Endothelial cell of umbilical vein (primary cell): ENCODE measurements around the gene EXD3. TPM values are rescaled to one million over a fixed set of nuclear protein-coding genes. Genes with fewer than 3 reads are reported as not detected.

Experiments
- BruUV-seq: library from RNA; stranded (reverse); fragments of 400-500 nt; replicated peaks from 2 replicates; lab custom pipeline; 2021; lab: Mats Ljungman, UMichigan
- CTCF ChIA-PET: fragments of 300-600, 350-600 bp; sonication (Branson Sonifier 250); formaldehyde crosslinking; loops from one replicate; lab custom pipeline; 2021; ENCODE audit warnings: antibody characterized with exemption, inconsistent platforms; lab: Charles Lee
- POLR2A ChIA-PET: fragments of 300-600, 350-600 bp; sonication (Branson Sonifier 250); formaldehyde crosslinking; loops from one replicate; lab custom pipeline; 2021; ENCODE audit warnings: antibody characterized with exemption, inconsistent platforms; lab: Charles Lee
- DNase-seq: peaks from one replicate; pipeline ENCODE4 v3.0.0-alpha.2; 2011; ENCODE audit warnings: low read depth, low spot score
- FAIRE-seq: peaks from 2 replicates; lab custom pipeline; 2011; peaks lifted over from hg19 to GRCh38; lab: Jason Lieb, UNC
- H2AFZ ChIP-seq: 2 replicates; pipeline ENCODE4 v1.6.0; 2012; ENCODE audit warnings: low read depth, low read length, control low read depth, inconsistent platforms
- H3K27ac ChIP-seq: 2 replicates; pipeline ENCODE4 v1.5.1; 2011; ENCODE audit warnings: low read depth, mild to moderate bottlenecking, control low read depth, low read length, moderate library complexity; ENCODE audit not compliant: insufficient read depth
- H3K27me3 ChIP-seq, 2 experiments: 2 replicates each; pipeline versions ENCODE4 v1.6.0 to v1.6.1; 2011; ENCODE audit warnings: low read length in 2 of 2, mixed read lengths in 1 of 2; ENCODE audit not compliant: control insufficient read depth in 2 of 2, insufficient read depth in 2 of 2
- H3K36me3 ChIP-seq, 2 experiments: 2 replicates in 1 of 2; 3 replicates in 1 of 2; pipeline ENCODE4 v1.5.1; 2011; ENCODE audit warnings: low read length in 2 of 2, mild to moderate bottlenecking in 1 of 2, moderate library complexity in 1 of 2; ENCODE audit not compliant: control insufficient read depth in 2 of 2, insufficient read depth in 2 of 2; ENCODE audit errors: extremely low read depth in 1 of 2
- H3K4me1 ChIP-seq: 3 replicates; pipeline ENCODE4 v1.5.1; 2011; ENCODE audit warnings: mild to moderate bottlenecking, low read length; ENCODE audit not compliant: control insufficient read depth, insufficient read depth; ENCODE audit errors: extremely low read depth
- H3K4me2 ChIP-seq: 2 replicates; pipeline ENCODE4 v1.6.1; 2011; ENCODE audit warnings: low read length, control low read depth, mixed read lengths; ENCODE audit not compliant: insufficient read depth
- H3K4me3 ChIP-seq, 3 experiments: fragments of 200-600 bp in 1 of 3; sonication (generic), shearing (Covaris generic) in 1 of 3; replicated peaks in 1 of 3; 2 replicates each; pipeline ENCODE4 v1.5.1; 2011 to 2016; ENCODE audit warnings: control low read depth in 3 of 3, low read length in 3 of 3, mild to moderate bottlenecking in 2 of 3, inconsistent platforms in 1 of 3, low read depth in 1 of 3, moderate library complexity in 1 of 3; ENCODE audit not compliant: insufficient read depth in 1 of 3
- H3K79me2 ChIP-seq: 2 replicates; pipeline ENCODE4 v1.6.0; 2012; ENCODE audit warnings: low read length, inconsistent platforms; ENCODE audit not compliant: control insufficient read depth, insufficient read depth
- H3K9ac ChIP-seq: replicated peaks from 2 replicates; pipeline ENCODE3; 2011; ENCODE audit warnings: low read length, control low read depth; ENCODE audit not compliant: insufficient read depth; ENCODE audit errors: extremely low read depth
- H3K9me1 ChIP-seq: replicated peaks from 3 replicates; pipeline ENCODE4 v1.6.0; 2011; ENCODE audit warnings: mild to moderate bottlenecking, low read length; ENCODE audit not compliant: control insufficient read depth, insufficient read depth; ENCODE audit errors: extremely low read depth
- H3K9me3 ChIP-seq: replicated peaks from 2 replicates; pipeline ENCODE4 v1.5.1; 2012; ENCODE audit warnings: low read length, inconsistent platforms; ENCODE audit not compliant: control insufficient read depth, insufficient read depth
- H4K20me1 ChIP-seq: replicated peaks from 2 replicates; pipeline ENCODE3; 2011; ENCODE audit warnings: mild to moderate bottlenecking, low read length; ENCODE audit not compliant: control insufficient read depth, insufficient read depth; ENCODE audit errors: extremely low read depth
- CTCF ChIP-seq, 2 donors: IDR thresholded peaks; 1 replicate in 1 of 2; 2 replicates in 1 of 2; pipeline ENCODE4 v1.5.1; 2011; ENCODE audit warnings: low read length in 2 of 2, mild to moderate bottlenecking in 2 of 2, moderate library complexity in 2 of 2, control low read depth in 1 of 2, inconsistent platforms in 1 of 2, low read depth in 1 of 2; ENCODE audit not compliant: insufficient read depth in 1 of 2; ENCODE audit errors: extremely low read depth in 1 of 2
- EZH2 ChIP-seq: IDR thresholded peaks from 2 replicates; pipeline ENCODE4 v1.6.1; 2012; ENCODE audit warnings: borderline replicate concordance, low read depth, mild to moderate bottlenecking, moderate library complexity, low read length, inconsistent platforms; ENCODE audit not compliant: severe bottlenecking
- FOS ChIP-seq: IDR thresholded peaks from 2 replicates; pipeline ENCODE4 v1.6.1; 2011; ENCODE audit warnings: mild to moderate bottlenecking, low read length, moderate library complexity, borderline replicate concordance; ENCODE audit not compliant: insufficient read depth
- GATA2 ChIP-seq: IDR thresholded peaks from 2 replicates; pipeline ENCODE4 v1.7.0; 2011; ENCODE audit warnings: low read depth, mild to moderate bottlenecking, moderate library complexity, mixed read lengths, low read length; ENCODE audit not compliant: insufficient read length, insufficient read depth
- JUN ChIP-seq: IDR thresholded peaks from 2 replicates; pipeline ENCODE4 v1.6.1; 2011; ENCODE audit warnings: borderline replicate concordance, low read depth; ENCODE audit not compliant: insufficient read length, insufficient read depth
- MAX ChIP-seq: IDR thresholded peaks from 2 replicates; pipeline ENCODE4 v1.6.1; 2011; ENCODE audit not compliant: insufficient read depth, insufficient read length
- MYC ChIP-seq: IDR thresholded peaks from one replicate; pipeline ENCODE4 v1.6.1; 2011; ENCODE audit warnings: mild to moderate bottlenecking, low read depth, low read length
- POLR2A ChIP-seq: IDR thresholded peaks from 2 replicates; pipeline ENCODE4 v1.6.1; 2012; ENCODE audit warnings: low read depth, mild to moderate bottlenecking, control low read depth, low read length
- POLR2AphosphoS5 ChIP-seq: IDR thresholded peaks from 2 replicates; pipeline ENCODE4 v1.6.1; 2012; ENCODE audit warnings: low read depth, mild to moderate bottlenecking, control low read depth, low read length, moderate library complexity; ENCODE audit not compliant: insufficient read depth
- dilution Hi-C: fragments of 300-500 bp; cut with MboI; formaldehyde crosslinking; loops from one replicate; pipeline ENCODE4 v1.15.0; 2019; ENCODE audit warnings: low sequenced_read_pairs; ENCODE audit not compliant: extremely low pct_ligation_motif_present
- intact Hi-C: fragments of 100-400 bp; cut with micrococcal nuclease; formaldehyde crosslinking; loops from one replicate; pipeline ENCODE4 v1.10.0; 2022
- polyA plus RNA-seq, 4 experiments: library from polyadenylated mRNA; depleted of rRNA in 3 of 4; stranded (reverse) in 3 of 4; unstranded in 1 of 4; fragments of >200 nt; gene quantifications; 2 replicates each; pipeline versions ENCODE4 v1.2.1 to v1.2.3, GENCODE V29; 2011 to 2012; ENCODE audit warnings: missing spikeins in 1 of 4
- total RNA-seq: library from RNA; stranded (reverse); gene quantifications from 2 replicates; pipeline ENCODE4 v1.2.3, GENCODE V29; 2021

EXD3 gene
- total and polyA plus RNA-seq, 2 donors (not counting 3 experiments of a cell fraction or from before 2014, with no cell fraction given) = 17.7 to 30.3 TPM

- BruUV-seq = no TSS peak
- no peak overlapping the region for H2AFZ ChIP-seq
Measured at GRCh38 chr9:137263506-137263905, 159.5 kb downstream of the EXD3 start.

More at GRCh38 chr9:137263506-137263905, 159.5 kb downstream of the EXD3 start:
- Histone ChIP-seq H3K9me3 (no peaks in the 10 kb centered on the region), H3K9me1 (no peaks in the 10 kb centered on the region), H3K27ac (no peak overlapping the region), H3K9ac (no peak overlapping the region), H3K4me1 (peaks cover 9% of the 10 kb centered on the region), H3K79me2 (no peaks in the 10 kb centered on the region), H3K36me3 (peaks cover 2 to 26% of the 10 kb centered on the region in 2 experiments), H3K4me3 (no peak overlapping the region), H4K20me1 (no peaks in the 10 kb centered on the region), H3K27me3 (no peaks in the 10 kb centered on the region), H3K4me2 (no peak overlapping the region)
- CTCF ChIA-PET = interaction anchor here (1.8 to 3.1 kb wide), 2 partner anchors 27 to 140 kb away, joined by 4 to 23 read pairs; no protein-coding TSS in a partner anchor
- TF ChIP-seq EZH2 (no peak), FOS (no peak), CTCF (IDR thresholded peaks at IDR 0.05; ENCODE audit: extremely low read depth in 1 of 2, insufficient read depth in 1 of 2, low read depth in 1 of 2, low read length in 2 of 2) (no peak), JUN (no peak), MYC (no peak), POLR2AphosphoS5 (no peak), POLR2A (no peak), MAX (no peak), GATA2 (no peak)
- FAIRE-seq = no peak
- no peak for DNase-seq
- dilution Hi-C loops = no loop called here
- intact Hi-C loops = no loop called here
- POLR2A ChIA-PET = no interaction called here
